HTERT RPE-1 (cell line): ENCODE results near the gene SLC10A3.

Experiments
- in situ Hi-C: fragments of 300-500 bp; cut with MboI; formaldehyde crosslinking; loops from 4 replicates; pipeline ENCODE4 v1.14.3; 2020; ENCODE audit warnings: low sequenced_read_pairs

SLC10A3 gene

DNA sequence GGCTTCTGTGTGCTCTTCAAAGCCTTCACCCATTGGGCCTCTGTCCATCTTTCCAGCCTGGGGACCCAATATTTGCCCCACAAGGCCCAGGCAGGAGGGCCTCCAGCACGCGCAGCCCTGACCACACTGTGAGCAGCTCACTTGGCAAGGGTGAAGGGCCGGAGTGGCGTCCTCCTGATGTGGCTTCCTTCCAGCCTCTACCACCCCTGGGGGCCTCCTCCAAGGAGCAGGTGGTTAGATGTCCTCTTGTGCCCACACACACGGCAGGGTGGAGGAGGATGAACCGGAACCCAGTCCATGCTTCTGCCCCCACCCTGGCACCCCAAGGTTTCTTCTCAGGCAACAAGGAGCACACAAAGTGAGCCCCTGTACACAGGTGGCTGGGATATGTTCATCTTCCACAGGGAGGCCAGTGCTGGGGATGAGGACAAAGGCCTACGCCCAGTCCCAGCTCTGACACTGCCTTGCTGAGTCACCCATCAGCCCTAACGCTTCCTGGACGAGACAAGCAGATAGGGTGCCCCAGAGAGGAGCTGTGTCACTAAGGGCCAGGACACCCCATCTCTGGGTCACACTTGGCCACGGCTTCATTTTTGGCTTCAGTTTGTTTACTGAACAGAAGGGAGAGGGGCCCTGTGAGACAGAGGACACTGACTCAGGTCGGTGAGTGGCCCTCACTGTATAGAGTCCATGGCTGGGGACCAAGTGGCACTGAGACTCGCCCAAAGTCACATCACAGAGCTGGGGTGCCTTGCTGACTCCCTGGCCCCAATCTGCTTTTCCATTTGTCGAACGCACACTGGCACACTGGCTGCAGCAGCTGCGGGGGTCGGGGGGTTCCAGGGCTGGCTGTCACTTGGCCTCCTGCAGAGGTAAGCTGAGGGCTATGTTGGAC is 5.9 kb downstream of the SLC10A3 start:
- in situ Hi-C loops = no loop called here

DNA sequence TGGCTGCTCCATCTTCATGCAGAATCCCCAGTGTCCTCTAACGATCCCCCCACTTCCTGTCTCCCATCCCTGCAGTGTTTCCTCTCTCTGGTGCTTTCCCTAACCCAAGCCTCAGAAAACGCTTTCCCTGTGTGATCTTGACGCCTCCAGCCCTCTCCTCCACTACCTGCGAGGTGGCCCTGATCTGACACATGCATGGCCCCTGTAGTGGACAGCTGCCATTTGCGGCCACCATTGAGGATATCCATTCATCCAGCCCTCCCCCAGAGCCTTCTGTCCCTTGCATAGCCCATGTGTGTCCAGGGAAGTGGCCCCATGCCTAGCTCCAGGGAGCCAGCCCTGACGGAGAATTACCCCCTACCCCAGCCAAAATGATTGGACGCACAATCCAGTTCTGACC is 7.1 kb downstream of the SLC10A3 start:
- in situ Hi-C loops = no loop called here

DNA sequence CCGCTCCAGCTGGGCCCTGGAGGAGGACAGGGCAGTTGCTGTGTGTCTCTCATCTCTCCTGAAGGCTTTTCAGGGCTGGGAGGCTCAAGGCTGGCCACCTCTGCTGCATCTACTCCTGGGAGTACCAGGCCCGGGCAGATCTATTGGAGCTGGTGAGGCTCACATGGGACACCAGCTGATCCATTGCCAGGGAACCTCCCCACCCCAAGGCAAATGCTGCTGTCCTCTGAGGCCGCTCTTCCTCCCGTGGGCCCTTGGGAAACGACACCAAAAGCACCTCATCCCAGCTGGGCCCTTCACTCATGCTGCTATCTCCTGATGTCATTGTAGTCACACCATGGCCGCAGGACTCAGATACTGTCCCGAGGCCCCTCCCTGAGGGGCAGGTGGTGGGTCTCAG is 7.6 kb downstream of the SLC10A3 start:
- in situ Hi-C loops = no loop called here

DNA sequence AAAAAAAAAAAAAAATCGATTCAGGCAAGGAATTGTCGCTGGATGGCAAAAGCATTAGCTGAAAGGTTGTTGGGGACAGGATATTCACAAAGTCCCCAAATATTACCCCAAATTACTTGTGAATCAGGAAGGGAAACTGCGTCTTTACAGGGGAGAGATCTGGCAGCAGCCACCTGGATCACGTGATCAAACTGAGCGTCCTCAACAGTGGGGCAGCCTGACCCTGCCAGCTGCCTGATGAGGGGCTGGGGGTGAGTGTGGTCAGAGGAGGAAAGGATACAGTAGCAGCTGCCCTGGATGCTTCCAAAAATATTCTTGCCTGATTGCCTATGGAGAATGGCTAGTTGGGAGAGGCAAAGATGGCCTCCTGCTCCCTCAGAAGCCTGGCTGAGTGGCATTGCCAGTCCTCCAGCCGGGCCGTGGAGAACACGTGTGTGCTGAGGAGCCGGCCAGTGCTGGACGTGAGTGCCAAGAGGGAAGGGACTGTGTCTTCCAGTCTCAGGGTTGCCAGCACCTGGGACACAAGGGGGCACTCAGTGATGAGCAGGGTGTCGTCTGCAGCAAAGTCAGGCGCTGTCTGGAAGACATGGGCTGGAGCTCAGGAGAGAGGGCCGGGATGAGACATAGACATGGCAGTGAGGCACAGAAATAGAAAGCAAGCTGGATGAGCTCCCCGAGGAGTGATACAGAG is 8.4 kb downstream of the SLC10A3 start:
- in situ Hi-C loops = no loop called here

DNA sequence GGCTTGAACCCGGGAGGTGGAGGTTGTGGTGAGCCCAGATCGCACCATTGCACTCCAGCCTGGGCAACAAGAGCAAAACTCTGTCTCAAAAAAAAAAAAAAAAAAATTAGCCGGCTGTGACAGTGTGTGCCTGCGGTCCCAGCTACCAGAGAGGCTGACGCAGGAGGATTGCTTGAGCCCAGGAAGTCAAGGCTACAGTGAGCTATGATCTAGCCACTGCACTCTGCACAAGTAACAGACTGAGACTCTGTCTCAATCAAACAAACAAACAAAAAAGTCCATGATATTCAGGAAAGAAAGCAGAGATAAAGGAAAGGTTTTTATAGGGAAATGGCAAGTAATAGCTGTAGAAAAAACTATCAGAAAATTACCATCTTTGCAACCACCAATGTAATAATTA is 9.2 kb downstream of the SLC10A3 start:
- in situ Hi-C loops = no loop called here

DNA sequence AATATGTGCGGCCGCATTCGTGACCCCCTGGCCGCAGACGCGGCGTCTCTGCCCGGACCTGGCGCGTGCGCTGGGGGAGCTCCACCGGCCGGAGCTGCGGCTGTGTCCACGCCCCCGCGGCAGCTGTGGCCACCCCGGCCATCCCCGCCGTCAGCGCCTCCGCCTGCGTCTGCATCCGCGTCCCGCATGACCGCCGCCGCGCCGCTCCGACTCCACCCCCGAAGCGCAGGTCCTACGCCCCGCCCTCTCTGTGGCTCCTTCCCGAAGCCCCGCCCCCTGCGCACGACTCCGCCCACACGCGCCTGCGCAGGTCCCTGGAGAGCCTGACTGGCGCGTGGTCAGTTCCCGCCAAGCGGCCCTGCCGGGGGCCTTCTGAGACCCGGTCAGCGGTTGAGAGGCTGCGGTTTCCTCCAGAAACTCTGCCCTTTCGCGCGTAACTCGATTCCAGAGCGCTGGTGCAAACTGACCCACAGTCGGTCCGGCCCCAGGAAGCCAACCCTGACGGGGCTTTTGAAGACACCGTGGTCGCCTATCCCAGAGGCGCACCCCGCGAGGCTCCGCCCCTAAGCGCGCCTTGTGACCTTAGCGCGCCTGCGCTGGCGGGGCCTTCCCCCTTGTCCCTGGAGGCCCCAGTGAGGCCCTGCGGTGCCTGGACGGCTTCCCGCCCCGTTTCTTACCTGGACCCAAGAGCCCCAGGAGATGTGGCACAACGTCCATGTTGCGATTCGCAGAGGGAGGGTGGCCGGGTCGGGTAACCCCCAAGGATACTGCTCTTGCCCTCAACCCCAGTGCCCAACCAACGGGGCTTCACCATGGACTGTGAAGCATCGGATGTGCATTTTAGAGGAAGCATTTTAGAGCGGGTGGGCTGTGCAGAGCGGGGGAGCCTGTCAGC is 11.5 kb downstream of the SLC10A3 start, which contains the start of gene LAGE3:
TSS of gene LAGE3 (minus strand) at position 554 of the 895 bp plus-strand sequence. CDS start at position 188, 366 bp downstream.
- in situ Hi-C loops = no loop called here

DNA sequence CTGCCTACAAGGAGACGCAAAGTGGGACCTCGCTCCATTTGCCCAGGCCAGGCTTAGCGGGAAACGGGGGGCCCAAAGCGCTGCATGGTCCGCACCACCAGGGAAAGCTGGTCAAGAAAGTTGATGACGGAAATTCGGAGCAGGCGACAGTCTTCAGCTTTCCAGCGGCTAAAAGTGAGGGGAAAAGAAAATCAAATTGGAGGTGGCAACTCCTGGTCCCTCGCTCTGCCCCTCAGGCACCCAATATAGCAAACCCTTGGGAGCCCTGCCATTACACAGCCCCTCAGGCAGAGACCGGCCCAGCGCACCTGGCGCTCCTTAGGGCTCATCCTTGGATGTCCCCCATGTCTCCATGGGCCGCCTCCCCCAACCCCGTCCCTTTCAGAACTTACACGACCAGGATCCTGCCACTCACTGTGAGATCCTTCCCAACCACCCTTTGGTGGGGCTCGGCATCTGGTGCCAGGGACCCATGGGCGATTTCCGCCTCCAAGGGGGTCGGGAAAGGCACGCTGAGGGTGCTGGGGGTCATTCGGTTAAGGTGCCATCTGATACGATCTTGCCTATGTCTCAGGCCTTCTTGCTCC is 12.4 kb downstream of the SLC10A3 start:
- in situ Hi-C loops = no loop called here

DNA sequence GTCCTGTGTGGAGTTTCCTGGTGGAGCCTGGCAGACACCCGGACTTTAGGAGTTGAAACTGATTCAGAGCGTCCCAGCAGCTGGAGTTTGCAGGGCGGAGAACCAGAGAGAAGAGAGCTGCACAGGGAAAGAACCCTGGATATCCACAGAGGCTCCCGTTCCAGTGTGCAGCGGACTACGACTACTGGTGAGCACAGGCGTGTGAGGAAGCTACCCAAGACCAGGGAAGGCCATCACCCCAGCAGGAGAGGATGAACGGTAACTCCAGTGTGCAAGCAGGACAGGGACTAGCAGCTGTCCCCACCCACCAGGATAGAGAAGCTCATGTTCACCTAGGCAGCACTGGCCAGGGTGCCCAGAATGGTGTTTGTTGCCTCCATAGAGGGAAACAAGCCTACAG is 13.6 kb downstream of the SLC10A3 start:
- in situ Hi-C loops = no loop called here

DNA sequence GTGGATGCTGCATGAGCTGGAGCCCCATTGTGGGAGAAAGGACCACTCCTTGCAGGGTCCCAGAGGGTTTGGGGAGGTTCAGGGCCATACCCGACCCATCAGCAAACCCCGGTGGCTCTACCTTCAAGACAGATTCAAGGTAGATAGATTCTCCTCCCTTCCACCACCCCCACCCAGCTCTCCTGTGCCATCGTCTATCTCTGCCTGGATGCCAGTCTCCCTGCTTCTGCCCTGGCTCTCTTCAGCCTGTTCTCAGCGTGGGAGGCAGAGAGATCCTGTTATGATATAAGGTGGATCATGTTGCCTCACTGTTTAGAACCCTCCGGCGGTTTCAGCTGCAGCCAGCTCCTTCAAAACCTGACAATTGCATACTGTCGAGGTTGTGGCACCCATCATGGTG is 16.7 kb downstream of the SLC10A3 start:
- in situ Hi-C loops = no loop called here

DNA sequence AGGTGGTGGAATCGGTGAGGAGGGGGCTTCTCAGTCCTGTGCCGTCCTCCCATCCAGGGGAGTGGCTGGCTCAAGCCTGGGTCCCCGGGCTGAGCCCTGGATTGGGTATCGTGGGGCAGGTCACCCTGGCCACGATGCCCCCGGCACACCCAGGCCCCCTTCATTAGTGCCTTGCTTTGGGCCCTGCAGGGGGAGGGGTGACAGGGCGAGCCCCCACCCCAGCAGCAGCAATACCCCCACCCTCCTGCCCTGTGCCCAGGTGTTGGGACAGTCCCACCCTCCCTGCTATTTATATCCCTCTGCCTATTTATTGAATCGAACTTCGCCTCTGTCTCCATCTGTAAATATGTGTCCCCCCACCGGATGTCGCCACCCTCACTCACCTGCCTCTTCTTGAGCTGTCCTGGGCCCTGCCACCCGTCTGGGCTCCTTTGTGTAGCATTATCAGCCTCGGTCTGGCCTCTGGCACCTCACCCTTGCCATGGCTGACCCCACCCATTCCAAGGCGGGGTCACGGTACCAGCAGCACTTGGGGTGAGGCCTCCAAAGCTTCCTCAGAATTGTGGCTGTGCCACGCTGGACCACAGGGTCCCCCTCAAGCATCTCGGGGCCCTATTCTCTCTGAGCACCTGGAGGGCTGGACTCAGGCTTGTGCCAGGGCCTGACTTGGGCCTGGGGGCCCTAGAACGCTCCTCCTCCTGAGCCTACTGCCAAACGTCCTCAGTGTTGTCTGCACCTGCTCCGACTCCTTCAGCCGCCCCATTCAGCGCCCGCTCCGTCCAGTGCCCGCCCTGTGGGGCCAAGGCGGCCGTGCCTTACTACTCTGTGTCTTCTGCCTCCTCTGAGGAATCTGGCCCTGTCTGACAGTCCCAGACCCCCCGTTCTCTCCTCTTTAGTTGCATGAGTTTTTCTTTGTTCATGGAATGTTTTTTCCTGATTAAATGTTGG is 17.5 kb downstream of the SLC10A3 start:
- in situ Hi-C loops = no loop called here

DNA sequence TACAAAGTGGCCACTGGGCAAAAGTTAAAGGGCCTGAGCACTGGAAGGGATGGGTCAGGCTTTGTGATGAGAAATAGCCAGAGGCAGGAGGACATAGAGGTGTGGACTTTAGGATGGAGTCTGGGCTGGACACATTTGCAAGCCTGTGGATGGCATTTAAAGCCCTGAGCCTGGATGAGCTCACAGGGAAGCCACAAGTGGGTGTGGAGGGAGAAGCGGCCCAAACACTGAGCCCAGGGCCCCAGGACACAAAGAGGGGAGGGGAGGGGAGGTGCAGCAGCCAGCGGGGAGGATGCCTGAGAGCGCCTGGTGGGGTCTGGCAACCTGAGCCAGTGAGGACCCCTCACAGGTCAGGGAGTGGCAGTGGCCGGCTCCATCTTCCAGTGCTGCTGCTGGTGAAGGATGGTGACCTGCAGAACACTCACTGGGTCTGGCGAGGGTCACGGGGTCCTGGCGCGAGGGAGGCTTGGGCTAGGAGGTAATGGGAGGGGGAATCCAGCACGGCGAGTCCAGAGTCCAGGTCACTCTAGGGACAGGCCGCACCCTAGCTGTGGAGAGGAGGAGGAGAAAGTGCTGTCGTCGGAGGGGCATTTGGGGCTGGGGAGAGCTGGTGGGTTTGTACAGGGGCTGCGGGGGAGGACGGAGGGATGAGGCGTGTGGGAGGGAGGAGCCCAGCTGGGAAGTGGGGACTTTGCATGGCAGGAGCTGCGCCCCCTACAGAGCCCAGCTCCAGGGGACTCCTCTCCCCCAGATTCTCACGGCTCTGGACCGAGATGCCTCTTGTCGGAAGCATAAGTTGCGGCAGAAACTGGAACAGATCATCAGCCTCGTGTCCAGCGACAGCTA is 18.4 kb downstream of the SLC10A3 start:
- in situ Hi-C loops = no loop called here

DNA sequence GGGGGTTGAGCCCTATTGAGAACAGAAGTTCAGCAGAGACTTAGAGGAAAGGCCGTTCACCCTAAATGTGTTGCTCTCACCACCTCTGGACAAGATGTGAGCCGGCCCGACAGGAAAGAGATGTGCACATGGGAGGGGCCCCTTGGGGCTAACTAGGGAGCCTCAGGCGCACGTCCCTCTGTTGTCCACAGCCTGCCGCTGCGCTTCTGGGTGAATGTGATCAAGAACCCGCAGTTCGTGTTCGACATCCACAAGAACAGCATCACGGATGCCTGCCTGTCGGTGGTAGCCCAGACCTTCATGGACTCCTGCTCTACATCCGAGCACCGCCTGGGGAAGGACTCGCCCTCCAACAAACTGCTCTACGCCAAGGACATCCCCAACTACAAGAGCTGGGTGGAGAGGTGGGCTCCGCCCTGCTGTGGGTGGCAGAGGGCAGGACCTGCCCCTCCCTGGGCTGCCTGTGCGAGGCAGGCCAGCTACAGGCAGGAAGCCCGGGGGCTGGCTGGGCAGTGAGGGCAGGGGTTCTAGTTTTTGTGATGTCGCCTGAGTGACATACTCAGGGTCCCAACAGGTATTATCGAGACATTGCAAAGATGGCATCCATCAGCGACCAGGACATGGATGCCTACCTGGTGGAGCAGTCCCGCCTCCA is 19.4 kb downstream of the SLC10A3 start:
- in situ Hi-C loops = no loop called here

DNA sequence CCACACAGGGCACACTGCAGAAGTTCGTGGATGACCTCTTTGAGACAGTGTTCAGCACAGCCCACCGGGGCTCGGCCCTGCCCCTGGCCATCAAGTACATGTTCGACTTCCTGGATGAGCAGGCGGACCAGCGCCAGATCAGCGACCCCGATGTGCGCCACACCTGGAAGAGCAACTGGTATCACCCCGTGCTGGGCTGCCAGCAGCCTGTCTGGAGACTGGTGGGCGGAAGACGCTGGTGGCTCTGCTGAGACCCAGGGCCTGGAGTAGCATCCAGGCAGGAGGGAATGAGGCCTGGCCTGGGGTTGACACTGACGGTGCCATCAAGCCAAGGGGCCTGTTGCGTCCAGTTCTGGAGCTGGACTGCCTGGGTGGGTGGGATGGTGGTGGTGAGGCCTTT is 20.0 kb downstream of the SLC10A3 start:
- in situ Hi-C loops = no loop called here

DNA sequence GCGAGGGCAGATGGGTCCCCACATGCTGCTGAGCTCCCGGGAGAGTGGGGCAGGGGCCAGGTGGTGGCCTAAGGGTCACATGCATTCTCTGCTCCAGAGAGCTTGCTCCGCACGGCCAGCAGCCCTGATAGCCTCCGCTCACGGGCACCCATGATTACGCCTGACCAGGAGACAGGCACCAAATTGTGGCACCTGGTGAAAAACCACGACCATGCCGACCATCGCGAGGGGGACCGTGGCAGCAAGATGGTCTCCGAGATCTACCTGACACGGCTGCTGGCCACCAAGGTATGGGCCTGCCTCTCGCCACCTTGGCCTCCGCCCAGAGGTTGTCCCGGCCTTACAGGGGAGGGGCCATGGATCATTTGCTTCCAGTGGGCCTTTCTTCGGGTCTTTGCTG is 20.5 kb downstream of the SLC10A3 start:
- in situ Hi-C loops = no loop called here

DNA sequence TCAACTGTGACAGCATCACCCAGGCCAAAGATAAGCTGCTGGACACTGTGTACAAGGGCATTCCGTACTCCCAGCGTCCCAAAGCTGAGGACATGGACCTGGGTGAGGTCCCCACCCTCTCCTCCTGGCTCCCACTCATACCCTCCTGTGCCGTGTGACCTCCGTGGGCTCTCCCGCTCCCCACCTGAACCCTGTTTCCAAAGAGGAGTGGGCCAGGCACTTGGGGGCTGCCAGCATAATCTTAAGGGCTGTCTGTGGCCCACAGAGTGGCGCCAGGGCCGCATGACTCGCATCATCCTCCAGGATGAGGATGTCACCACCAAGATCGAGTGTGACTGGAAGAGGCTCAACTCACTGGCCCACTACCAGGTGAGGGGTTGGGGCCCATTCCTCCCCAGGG is 21.3 kb downstream of the SLC10A3 start:
- in situ Hi-C loops = no loop called here

DNA sequence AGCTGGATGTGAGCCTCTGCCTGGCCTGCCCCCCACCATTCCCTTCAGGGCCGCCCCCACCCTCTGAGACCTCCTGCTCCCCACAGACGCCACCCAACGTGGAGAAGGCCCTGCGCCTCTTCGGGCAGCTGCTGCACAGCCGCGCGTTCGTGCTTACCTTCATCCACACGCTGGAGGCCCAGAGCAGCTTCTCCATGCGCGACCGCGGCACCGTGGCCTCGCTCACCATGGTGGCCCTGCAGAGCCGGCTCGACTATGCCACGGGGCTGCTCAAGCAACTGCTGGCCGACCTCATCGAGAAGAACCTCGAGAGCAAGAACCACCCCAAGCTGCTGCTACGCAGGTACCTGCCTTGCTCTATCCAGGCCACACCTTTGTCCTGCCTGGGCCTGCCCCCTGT is 22.2 kb downstream of the SLC10A3 start:
- in situ Hi-C loops = no loop called here

DNA sequence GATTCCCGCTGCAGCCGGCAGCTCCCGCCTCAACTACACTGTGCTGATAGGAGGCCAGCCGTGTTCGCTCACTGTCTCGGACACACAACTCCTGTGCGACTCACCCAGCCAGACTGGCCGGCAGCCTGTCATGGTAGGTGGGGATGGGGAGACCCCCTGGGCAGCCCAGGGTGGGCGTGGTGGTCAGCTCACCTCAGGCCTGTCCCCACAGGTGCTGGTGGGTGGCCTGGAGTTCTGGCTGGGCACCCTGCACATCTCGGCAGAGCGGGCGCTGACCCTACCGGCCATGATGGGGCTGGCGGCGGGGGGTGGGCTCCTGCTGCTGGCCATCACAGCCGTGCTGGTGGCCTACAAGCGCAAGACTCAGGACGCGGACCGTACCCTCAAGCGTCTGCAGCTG is 22.9 kb downstream of the SLC10A3 start:
- in situ Hi-C loops = no loop called here

DNA sequence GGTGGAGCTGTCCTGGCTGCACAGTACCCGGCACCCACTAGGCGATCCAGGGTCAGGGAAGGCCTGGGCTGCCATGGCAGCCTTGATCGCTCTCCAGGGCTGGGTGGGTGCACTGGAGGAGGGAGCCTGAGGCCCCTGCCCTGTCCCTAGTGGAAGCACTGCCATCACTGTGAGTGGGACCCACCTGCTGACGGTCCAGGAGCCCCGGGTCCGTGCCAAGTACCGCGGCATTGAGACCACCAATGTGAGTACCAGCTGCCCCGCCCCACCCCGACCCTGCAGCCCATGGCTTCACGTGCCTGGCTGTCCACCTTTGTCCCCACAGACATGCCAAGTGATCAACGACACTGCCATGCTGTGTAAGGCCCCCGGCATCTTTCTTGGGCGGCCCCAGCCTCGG is 23.5 kb downstream of the SLC10A3 start:
- in situ Hi-C loops = no loop called here
